Gastrocnemius medialis (tissue), 4 donors: Measurements from ENCODE around the gene THRA. TPM values are rescaled to one million over a fixed set of nuclear protein-coding genes. Genes with fewer than 3 reads are reported as not detected.

Experiments
- ATAC-seq, 2 donors: fragments of 150-250 bp; one replicate each; pipeline ENCODE4 v1.9.1; 2016
- DNase-seq, 2 donors: peaks; one replicate each; pipeline ENCODE4 v3.0.0-alpha.2; 2019
- H3K27ac ChIP-seq, 4 donors: fragments of 200-600 bp; sonication (generic); 1 replicate in 1 of 4; 2 replicates in 3 of 4; pipeline ENCODE4 v1.5.1; 2016 to 2018; ENCODE audit warnings: mild to moderate bottlenecking in 2 of 4, moderate library complexity in 1 of 4
- H3K27me3 ChIP-seq, 3 donors: fragments of 200-600 bp; sonication (generic) in 2 of 3; 1 replicate in 1 of 3; 2 replicates in 2 of 3; pipeline versions ENCODE4 v1.5.1 to v1.6.0; 2016 to 2019; ENCODE audit warnings: mild to moderate bottlenecking in 1 of 3, moderate library complexity in 1 of 3
- H3K36me3 ChIP-seq, 2 donors: fragments of 200-600 bp; sonication (generic) in 1 of 2; one replicate each; pipeline ENCODE4 v1.5.1; 2017 to 2018
- H3K4me1 ChIP-seq, 2 donors: fragments of 200-600 bp; sonication (generic) in 1 of 2; one replicate each; pipeline ENCODE4 v1.5.1; 2016 to 2017; ENCODE audit warnings: mild to moderate bottlenecking in 2 of 2
- H3K4me3 ChIP-seq, 4 donors: fragments of 200-600 bp; sonication (generic) in 3 of 4; 1 replicate in 1 of 4; 2 replicates in 3 of 4; pipeline ENCODE4 v1.5.1; 2016 to 2019; ENCODE audit warnings: mild to moderate bottlenecking in 2 of 4
- H3K9me3 ChIP-seq, 3 donors: fragments of 200-600 bp; sonication (generic) in 2 of 3; 1 replicate in 1 of 3; 2 replicates in 2 of 3; pipeline ENCODE4 v1.5.1; 2016 to 2019
- CTCF ChIP-seq, 5 experiments: fragments of 450-650 bp in 3 of 5; fragments of 200-600 bp in 2 of 5; sonication (generic) in 2 of 5; IDR thresholded peaks in 4 of 5; conservative IDR thresholded peaks in 1 of 5; 1 replicate in 4 of 5; 2 replicates in 1 of 5; pipeline ENCODE4 v1.5.1; 2016 to 2019; ENCODE audit warnings: antibody characterized with exemption in 5 of 5, mild to moderate bottlenecking in 3 of 5, moderate library complexity in 3 of 5
- POLR2A ChIP-seq, 2 donors: fragments of 450-650 bp; IDR thresholded peaks; one replicate each; pipeline ENCODE4 v1.6.1; 2017; ENCODE audit warnings: antibody characterized with exemption in 2 of 2, mild to moderate bottlenecking in 2 of 2, moderate library complexity in 2 of 2
- in situ Hi-C, 4 donors: fragments of 200-750 bp; cut with MboI; loops; one replicate each; pipeline versions ENCODE4 v1.15.0 to v1.8.0; 2017; ENCODE audit warnings: low sequenced_read_pairs in 4 of 4
- intact Hi-C: fragments of 100-400 bp; cut with DNase I; formaldehyde crosslinking; loops from one replicate; pipeline ENCODE4 v1.15.1; 2023; ENCODE audit warnings: low total_unique reads
- total RNA-seq, 4 donors: library from RNA; depleted of rRNA; stranded (reverse); fragments of >200 nt; gene quantifications; one replicate each; pipeline versions ENCODE4 v1.1.0 to v1.2.3, GENCODE V29; 2016

The THRA gene
- total RNA-seq, 4 donors from 2014 or later: 42.2 to 71.6 (median 48.2) TPM

- intact Hi-C loops: loop anchor here (1.0 kb wide), 1 partner anchor 42 kb away; no protein-coding TSS in a partner anchor
Measured at GRCh38 chr17:40068917-40069750, 6.4 kb downstream of the THRA start.

GRCh38 chr17:40069751-40070708, 7.3 kb downstream of the THRA start:
- no peaks in the 10 kb centered on the region for H3K9me3 ChIP-seq
- ATAC-seq (peak; percentile 5 to 8), DNase-seq (peak; percentile 56 to 71)
- peaks cover 91 to 98% of the 10 kb centered on the region in 2 donors for H3K4me1 ChIP-seq
- H3K27me3 ChIP-seq: no peaks in the 10 kb centered on the region
- no peaks in the 10 kb centered on the region for H3K36me3 ChIP-seq
- H3K27ac ChIP-seq: peak overlapping the region; percentile 100
- in situ Hi-C loops: loop anchor here in 2 of 4 donors (5.0 kb wide), 1 partner anchor 37 kb away; no protein-coding TSS in a partner anchor
- TF ChIP-seq POLR2A (IDR thresholded peaks at IDR 0.05): peak; percentile 33 to 36
- TF ChIP-seq CTCF (IDR thresholded peaks at IDR 0.05 in 4 of 5, conservative IDR thresholded peaks at IDR 0.05 in 1 of 5): peak in 3 of 5 experiments; percentile 34 to 56 (median 51)
- peak overlapping the region; percentile 44 to 54 (median 48) for H3K4me3 ChIP-seq
- intact Hi-C loops: loop anchor here (1.0 kb wide), 1 partner anchor 41 kb away; no protein-coding TSS in a partner anchor

More at GRCh38 chr17:40068917-40069750, 6.4 kb downstream of the THRA start:
- peaks cover 91 to 98% of the 10 kb centered on the region in 2 donors for H3K4me1 ChIP-seq
- DNase-seq: peak; percentile 96
- H3K27ac ChIP-seq: peak overlapping the region; percentile 100
- no peaks in the 10 kb centered on the region for H3K36me3 ChIP-seq
- no peaks in the 10 kb centered on the region for H3K9me3 ChIP-seq
- no peaks in the 10 kb centered on the region for H3K27me3 ChIP-seq
- H3K4me3 ChIP-seq: peak overlapping the region; percentile 46 to 61 (median 52)
- ATAC-seq: peak; percentile 46 to 48
- in situ Hi-C loops: loop anchor here in 1 of 4 donors (5.0 kb wide), 1 partner anchor 38 kb away; no protein-coding TSS in a partner anchor
- TF ChIP-seq CTCF (IDR thresholded peaks at IDR 0.05 in 4 of 5, conservative IDR thresholded peaks at IDR 0.05 in 1 of 5) (no peak), POLR2A (IDR thresholded peaks at IDR 0.05) (peak; percentile 72 to 75)

- H3K4me1 ChIP-seq: peaks cover 91 to 98% of the 10 kb centered on the region in 2 donors
- no peaks in the 10 kb centered on the region for H3K9me3 ChIP-seq
- H3K4me3 ChIP-seq: peak overlapping the region; percentile 44 to 54 (median 48)
- no peaks in the 10 kb centered on the region for H3K27me3 ChIP-seq
- ATAC-seq (no peak), DNase-seq (peak in 1 of 2 donors; percentile 54)
- in situ Hi-C loops: loop anchor here in 1 of 4 donors (5.0 kb wide), 1 partner anchor 36 kb away; no protein-coding TSS in a partner anchor
- intact Hi-C loops: loop anchor here (1.0 kb wide), 2 partner anchors 27 to 37 kb away; no protein-coding TSS in a partner anchor
- H3K27ac ChIP-seq: peak overlapping the region; percentile 100
- TF ChIP-seq CTCF (IDR thresholded peaks at IDR 0.05 in 4 of 5, conservative IDR thresholded peaks at IDR 0.05 in 1 of 5): no peak
- no peak for TF ChIP-seq POLR2A (IDR thresholded peaks at IDR 0.05)
- H3K36me3 ChIP-seq: no peaks in the 10 kb centered on the region
Measured at GRCh38 chr17:40070709-40071312, 8.0 kb downstream of the THRA start.
